ENCODE data around the gene UNC93B1.
"Not testable (repeated sequence)": the region's sequence is repeated elsewhere in the genome, so short reads cannot be mapped to it uniquely, and the experiment has no call there.

UNC93B1 gene

GRCh38 chr11:67981226-67981625 is 22.7 kb downstream of the UNC93B1 start:
- H3K4me2 ChIP-seq (ENCODE audit: insufficient read depth, low read length); H3K36me3 ChIP-seq (ENCODE audit: insufficient read depth, low read length); H3K27me3 ChIP-seq (ENCODE audit: insufficient read depth, low read length, poor library complexity); H3K27ac ChIP-seq (ENCODE audit: low read length); ATAC-seq (ENCODE audit: insufficient read depth, low read depth); H3K9me3 ChIP-seq (ENCODE audit: insufficient read depth, low read length, severe bottlenecking); H3K4me1 ChIP-seq (ENCODE audit: insufficient read depth, low read length); H3K79me2 ChIP-seq (ENCODE audit: insufficient read depth, low read length); H3K9ac ChIP-seq (ENCODE audit: low read depth, low read length); H3K4me3 ChIP-seq (ENCODE audit: low read depth in 1 of 2, low read length in 2 of 2); H4K20me1 ChIP-seq (ENCODE audit: insufficient read depth, low read length); H2AFZ ChIP-seq (ENCODE audit: low read depth, low read length); DNase-seq: not testable (repeated sequence)

GRCh38 chr11:67978766-67979418 is 25.0 kb downstream of the UNC93B1 start:
- H3K36me3 ChIP-seq (ENCODE audit: insufficient read depth, low read length); H3K4me2 ChIP-seq (ENCODE audit: insufficient read depth, low read length); H4K20me1 ChIP-seq (ENCODE audit: insufficient read depth, low read length); H3K9ac ChIP-seq (ENCODE audit: low read depth, low read length); H3K4me3 ChIP-seq (ENCODE audit: low read depth in 1 of 2, low read length in 2 of 2); H3K27ac ChIP-seq (ENCODE audit: low read length); H3K9me3 ChIP-seq (ENCODE audit: insufficient read depth, low read length, severe bottlenecking); ATAC-seq (ENCODE audit: insufficient read depth, low read depth); H3K79me2 ChIP-seq (ENCODE audit: insufficient read depth, low read length); H3K4me1 ChIP-seq (ENCODE audit: insufficient read depth, low read length); H2AFZ ChIP-seq (ENCODE audit: low read depth, low read length); H3K27me3 ChIP-seq (ENCODE audit: insufficient read depth, low read length, poor library complexity); DNase-seq: not testable (repeated sequence)

DNA sequence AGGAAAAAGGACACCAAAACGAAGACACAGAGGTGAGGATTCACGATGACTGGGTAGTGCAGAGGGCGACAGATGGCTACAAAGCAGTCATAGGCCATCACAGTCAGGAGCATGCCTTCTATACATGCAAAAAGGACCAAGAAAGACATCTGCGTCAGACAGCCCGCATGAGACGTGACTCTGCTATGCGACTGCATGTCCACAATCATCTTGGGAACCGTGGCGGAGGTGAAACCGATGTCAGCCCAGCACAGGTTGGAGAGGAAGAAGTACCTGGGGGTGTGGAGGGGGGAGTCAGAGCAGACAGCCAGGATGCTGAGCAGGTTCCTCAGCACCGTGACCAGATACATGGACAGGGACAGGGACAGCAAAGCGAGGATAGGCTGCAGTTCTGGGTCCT is 29.2 kb downstream of the UNC93B1 start:
- H3K79me2 ChIP-seq (ENCODE audit: insufficient read depth, low read length); H2AFZ ChIP-seq (ENCODE audit: low read depth, low read length); H3K4me1 ChIP-seq (ENCODE audit: insufficient read depth, low read length); DNase-seq; H3K36me3 ChIP-seq (ENCODE audit: insufficient read depth, low read length); H3K9me3 ChIP-seq (ENCODE audit: insufficient read depth, low read length, severe bottlenecking); H3K27ac ChIP-seq (ENCODE audit: low read length); H3K4me3 ChIP-seq (ENCODE audit: low read depth in 1 of 2, low read length in 2 of 2); H3K9ac ChIP-seq (ENCODE audit: low read depth, low read length); ATAC-seq (ENCODE audit: insufficient read depth, low read depth); H3K27me3 ChIP-seq (ENCODE audit: insufficient read depth, low read length, poor library complexity); H3K4me2 ChIP-seq (ENCODE audit: insufficient read depth, low read length); H4K20me1 ChIP-seq (ENCODE audit: insufficient read depth, low read length): not testable (repeated sequence)

- not testable (repeated sequence) for H3K27me3 ChIP-seq (ENCODE audit: insufficient read depth, low read length, poor library complexity); ATAC-seq (ENCODE audit: insufficient read depth, low read depth); H3K27ac ChIP-seq (ENCODE audit: low read length); H3K79me2 ChIP-seq (ENCODE audit: insufficient read depth, low read length); H3K9ac ChIP-seq (ENCODE audit: low read depth, low read length); H4K20me1 ChIP-seq (ENCODE audit: insufficient read depth, low read length); H3K9me3 ChIP-seq (ENCODE audit: insufficient read depth, low read length, severe bottlenecking); H3K4me2 ChIP-seq (ENCODE audit: insufficient read depth, low read length); H3K36me3 ChIP-seq (ENCODE audit: insufficient read depth, low read length); DNase-seq; H3K4me3 ChIP-seq (ENCODE audit: low read depth in 1 of 2, low read length in 2 of 2); H3K4me1 ChIP-seq (ENCODE audit: insufficient read depth, low read length); H2AFZ ChIP-seq (ENCODE audit: low read depth, low read length)
Observed at GRCh38 chr11:67965830-67966348, 38.0 kb downstream of the UNC93B1 start.

- H3K79me2 ChIP-seq (ENCODE audit: insufficient read depth, low read length); H3K9me3 ChIP-seq (ENCODE audit: insufficient read depth, low read length, severe bottlenecking); H3K4me2 ChIP-seq (ENCODE audit: insufficient read depth, low read length); H3K4me3 ChIP-seq (ENCODE audit: low read depth in 1 of 2, low read length in 2 of 2); H3K36me3 ChIP-seq (ENCODE audit: insufficient read depth, low read length); H2AFZ ChIP-seq (ENCODE audit: low read depth, low read length); H3K27ac ChIP-seq (ENCODE audit: low read length); H4K20me1 ChIP-seq (ENCODE audit: insufficient read depth, low read length); H3K27me3 ChIP-seq (ENCODE audit: insufficient read depth, low read length, poor library complexity); H3K9ac ChIP-seq (ENCODE audit: low read depth, low read length); ATAC-seq (ENCODE audit: insufficient read depth, low read depth); DNase-seq; H3K4me1 ChIP-seq (ENCODE audit: insufficient read depth, low read length): not testable (repeated sequence)
Observed at GRCh38 chr11:67964746-67965145, 39.2 kb downstream of the UNC93B1 start.

DNA sequence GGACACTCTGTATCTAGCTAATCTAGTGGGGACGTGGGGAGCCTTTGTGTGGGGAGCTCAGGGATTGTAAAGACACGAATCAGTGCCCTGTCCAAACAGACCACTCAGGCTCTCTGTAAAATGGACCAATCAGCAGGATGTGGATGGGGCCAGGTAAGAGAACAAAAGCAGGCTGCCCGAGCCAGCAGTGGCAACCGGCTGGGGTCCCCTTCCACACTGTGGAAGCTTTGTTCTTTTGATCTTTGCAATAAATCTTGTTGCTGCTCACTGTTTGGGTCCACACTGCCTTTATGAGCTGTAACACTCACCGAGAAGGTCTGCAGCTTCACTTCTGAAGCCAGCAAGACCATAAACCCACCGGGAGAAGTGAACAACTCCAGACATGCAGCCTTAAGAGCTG is 40.0 kb downstream of the UNC93B1 start:
- H3K9me3 ChIP-seq (ENCODE audit: insufficient read depth, low read length, severe bottlenecking); H2AFZ ChIP-seq (ENCODE audit: low read depth, low read length); DNase-seq: not testable (repeated sequence)

DNA sequence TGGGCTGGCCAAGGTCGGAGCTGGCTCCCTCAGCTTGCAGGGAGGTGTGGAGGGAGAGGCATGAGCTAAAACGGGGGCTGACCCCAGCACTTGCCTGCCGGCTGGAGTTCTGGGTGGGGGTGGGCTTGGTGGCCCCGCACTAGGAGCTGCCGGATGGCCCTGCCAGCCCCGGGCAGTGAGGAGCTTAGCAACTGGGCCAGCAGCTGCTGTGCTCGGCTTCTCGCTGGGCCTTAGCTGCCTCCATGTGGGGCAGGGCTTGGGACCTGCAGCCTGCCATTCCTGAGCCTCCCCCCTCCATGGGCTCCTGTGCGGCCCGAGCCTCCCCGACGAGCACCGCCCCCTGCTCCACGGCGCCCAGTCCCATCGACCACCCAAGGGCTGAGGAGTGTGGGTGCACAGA is 40.7 kb downstream of the UNC93B1 start:
- ATAC-seq (ENCODE audit: insufficient read depth, low read depth), result not testable (repeated sequence)

More for the DNA sequence above, 40.0 kb downstream of the UNC93B1 start:
- ATAC-seq (ENCODE audit: insufficient read depth, low read depth); H3K4me3 ChIP-seq (ENCODE audit: low read depth in 1 of 2, low read length in 2 of 2); H3K4me2 ChIP-seq (ENCODE audit: insufficient read depth, low read length); H3K27ac ChIP-seq (ENCODE audit: low read length); H4K20me1 ChIP-seq (ENCODE audit: insufficient read depth, low read length); H3K4me1 ChIP-seq (ENCODE audit: insufficient read depth, low read length); H3K79me2 ChIP-seq (ENCODE audit: insufficient read depth, low read length); H3K36me3 ChIP-seq (ENCODE audit: insufficient read depth, low read length); H3K27me3 ChIP-seq (ENCODE audit: insufficient read depth, low read length, poor library complexity); H3K9ac ChIP-seq (ENCODE audit: low read depth, low read length): not testable (repeated sequence)

GRCh38 chr11:67956236-67956635 is 47.7 kb downstream of the UNC93B1 start:
- not testable (repeated sequence) for DNase-seq; H3K27ac ChIP-seq (ENCODE audit: low read length); H3K9ac ChIP-seq (ENCODE audit: low read depth, low read length); H3K27me3 ChIP-seq (ENCODE audit: insufficient read depth, low read length, poor library complexity); H4K20me1 ChIP-seq (ENCODE audit: insufficient read depth, low read length); H3K9me3 ChIP-seq (ENCODE audit: insufficient read depth, low read length, severe bottlenecking); H2AFZ ChIP-seq (ENCODE audit: low read depth, low read length); H3K4me2 ChIP-seq (ENCODE audit: insufficient read depth, low read length); H3K79me2 ChIP-seq (ENCODE audit: insufficient read depth, low read length); H3K36me3 ChIP-seq (ENCODE audit: insufficient read depth, low read length); H3K4me3 ChIP-seq (ENCODE audit: low read depth in 1 of 2, low read length in 2 of 2); H3K4me1 ChIP-seq (ENCODE audit: insufficient read depth, low read length); ATAC-seq (ENCODE audit: insufficient read depth, low read depth)

More for the DNA sequence above, 40.7 kb downstream of the UNC93B1 start:
- not testable (repeated sequence) for DNase-seq; H3K27ac ChIP-seq (ENCODE audit: low read length); H3K9ac ChIP-seq (ENCODE audit: low read depth, low read length); H3K9me3 ChIP-seq (ENCODE audit: insufficient read depth, low read length, severe bottlenecking); H2AFZ ChIP-seq (ENCODE audit: low read depth, low read length); H4K20me1 ChIP-seq (ENCODE audit: insufficient read depth, low read length); H3K4me1 ChIP-seq (ENCODE audit: insufficient read depth, low read length); H3K27me3 ChIP-seq (ENCODE audit: insufficient read depth, low read length, poor library complexity); H3K4me3 ChIP-seq (ENCODE audit: low read depth in 1 of 2, low read length in 2 of 2); H3K4me2 ChIP-seq (ENCODE audit: insufficient read depth, low read length); H3K36me3 ChIP-seq (ENCODE audit: insufficient read depth, low read length); H3K79me2 ChIP-seq (ENCODE audit: insufficient read depth, low read length)

Data from DND-41 (cell line).